Measurements from ENCODE around the gene ZBTB43. TPM values are rescaled to one million over a fixed set of nuclear protein-coding genes. Genes with fewer than 3 reads are reported as not detected.

Gene ZBTB43
- total and polyA plus RNA-seq, 10 of the 15 experiments (the other 5 are each of a cell fraction or from before 2014, with no cell fraction given) = 2.4 to 19.3 (median 8.7) TPM

- H3K36me3 ChIP-seq (ENCODE audit: control insufficient read depth in 2 of 2, insufficient read depth in 2 of 2, low read length in 1 of 2) = peaks cover 10 to 17% of the 10 kb centered on the region in 2 experiments
- intact Hi-C loops (cut with micrococcal nuclease; ENCODE audit: unreplicated experiment) (no loop called here), in situ Hi-C loops (cut with MboI) (no loop called here)
- ChIA-PET POLR2A (no interaction called here), SMC1A (ENCODE audit: uncharacterized antibody, unreplicated experiment) (interaction anchor here (1.0 kb wide), 1 partner anchor 11 kb away, joined by 4 read pairs; no protein-coding TSS in a partner anchor), RAD21 (ENCODE audit: unreplicated experiment) (no interaction called here), CTCF (no interaction called here)
- H3K4me1 ChIP-seq (ENCODE audit: control insufficient read depth, insufficient read depth, low read length) = peaks cover 11% of the 10 kb centered on the region; the same call in 1 of the 2 replicates
- no peak overlapping the region for H3K4me3 ChIP-seq
- ATAC-seq (no peak), DNase-seq (ENCODE audit: low read depth, low spot score) (no peak), FAIRE-seq (no peak)
- no TSS peak for BruUV-seq (replicated peaks)
- TF ChIP-seq TBL1XR1 (IDR thresholded peaks at IDR 0.05; ENCODE audit: low read depth, low read length) = no peak
- no peak for TF ChIP-seq ZNF217 (IDR thresholded peaks at IDR 0.05)
- no peak for TF ChIP-seq YBX1 (IDR thresholded peaks at IDR 0.05)
- no peak for TF ChIP-seq NFIC (IDR thresholded peaks at IDR 0.05; ENCODE audit: low read depth, low read length)
- TF ChIP-seq ZSCAN29 (IDR thresholded peaks at IDR 0.05) = no peak
- TF ChIP-seq MEF2A (IDR thresholded peaks at IDR 0.05; ENCODE audit: insufficient read depth, low read depth, low read length) = no peak
- no peak for TF ChIP-seq SUZ12 (IDR thresholded peaks at IDR 0.05; ENCODE audit: unreplicated experiment)
- no peak for TF ChIP-seq RAD21 (IDR thresholded peaks at IDR 0.05; ENCODE audit: insufficient read depth, low read depth, low read length)
- TF ChIP-seq PKNOX1 (IDR thresholded peaks at IDR 0.05) = no peak
- TF ChIP-seq HCFC1 (IDR thresholded peaks at IDR 0.05; ENCODE audit: low read length) = no peak
- TF ChIP-seq MTA3 (IDR thresholded peaks at IDR 0.05; ENCODE audit: borderline replicate concordance, low read length) = no peak
- no peak for TF ChIP-seq SREBF1 (IDR thresholded peaks at IDR 0.05; ENCODE audit: low read length)
- TF ChIP-seq BCL3 (IDR thresholded peaks at IDR 0.05; ENCODE audit: borderline replicate concordance, insufficient read depth, low read depth, low read length, poor library complexity, severe bottlenecking) = no peak
- no peak for TF ChIP-seq MLLT1 (IDR thresholded peaks at IDR 0.05)
- TF ChIP-seq KLF5 (IDR thresholded peaks at IDR 0.05; ENCODE audit: partially characterized antibody) = no peak
- no peak for TF ChIP-seq ZNF384 (IDR thresholded peaks at IDR 0.05; ENCODE audit: borderline replicate concordance, low read depth, low read length)
- TF ChIP-seq EED (IDR thresholded peaks at IDR 0.05; ENCODE audit: low read depth) = no peak
- H3K9ac ChIP-seq (ENCODE audit: control insufficient read depth, insufficient read depth, low read length) = no peak overlapping the region
- no peak overlapping the region for H3K4me2 ChIP-seq (ENCODE audit: control insufficient read depth, insufficient read depth)
- 94% methylated on average over 4 of the region's 4 CpGs for WGBS (ENCODE audit: insufficient coverage, insufficient replicate concordance, low lambda C conversion rate, missing lambda C conversion rate)
- H4K20me1 ChIP-seq (ENCODE audit: control insufficient read depth, insufficient read depth) = no peaks in the 10 kb centered on the region
- no peak overlapping the region for H2AFZ ChIP-seq (ENCODE audit: control insufficient read depth, low read depth, low read length)
- H3K9me3 ChIP-seq (replicated peaks; ENCODE audit: control insufficient read depth, insufficient read depth, low read length) = no peaks in the 10 kb centered on the region
- no peak overlapping the region for H3K27ac ChIP-seq (ENCODE audit: control insufficient read depth, insufficient read depth)
- no peaks in the 10 kb centered on the region for H3K27me3 ChIP-seq (replicated peaks in 1 of 2; ENCODE audit: control insufficient read depth in 2 of 2, insufficient read depth in 2 of 2, low read length in 1 of 2)
- peaks cover 2% of the 10 kb centered on the region for H3K79me2 ChIP-seq (ENCODE audit: control insufficient read depth, insufficient read depth, low read length)
Measured at GRCh38 chr9:126876531-126876930, 71.7 kb downstream of the ZBTB43 start.
